HG03095 (cell line): ENCODE results near the gene ARHGAP24.

ENCODE experiments used
- ATAC-seq: cut with Tn5 transposase; IDR thresholded peaks from one replicate; pipeline ENCODE4 v1.9.1; 2021; ENCODE audit warnings: moderate library complexity; ENCODE audit not compliant: unreplicated experiment

The ARHGAP24 gene

DNA sequence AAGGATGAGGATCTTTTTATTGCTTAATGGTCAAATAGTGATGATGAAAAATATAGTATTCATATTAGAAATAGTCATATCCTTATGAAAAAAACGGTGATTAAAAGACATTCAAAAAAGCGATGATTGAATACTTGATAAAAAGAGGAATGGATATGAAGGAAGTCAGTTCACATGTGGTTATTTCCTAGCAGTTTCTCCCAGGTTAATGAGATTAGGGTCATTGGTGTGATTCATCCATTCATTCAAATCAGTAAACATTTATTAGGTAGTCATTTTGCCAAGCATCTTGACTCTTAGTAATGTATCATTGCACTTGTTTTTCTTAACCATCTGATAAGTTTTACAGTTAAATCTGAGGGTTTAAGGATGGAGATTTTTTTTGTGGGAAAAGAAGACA, 294.1 kb downstream of the ARHGAP24 start:
- no peak for ATAC-seq

DNA sequence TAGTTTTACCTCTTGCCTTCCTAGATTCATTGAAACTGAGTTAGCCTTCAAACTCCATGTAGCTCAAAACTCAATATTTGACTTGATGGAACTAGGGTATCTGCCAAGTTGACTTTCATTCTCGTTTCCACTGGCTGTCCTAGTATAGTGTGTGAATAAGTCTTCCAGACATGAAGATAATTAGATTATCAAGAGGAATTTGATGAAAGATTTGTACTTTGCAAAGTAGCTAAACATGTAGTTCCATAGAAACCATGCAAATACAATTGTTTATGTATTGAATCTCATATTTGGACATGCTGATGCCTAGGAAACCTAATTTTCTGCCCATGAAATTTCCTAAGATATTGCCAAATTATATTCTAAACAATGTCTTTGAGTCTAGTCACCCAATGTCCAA, 297.5 kb downstream of the ARHGAP24 start:
- ATAC-seq: no peak

DNA sequence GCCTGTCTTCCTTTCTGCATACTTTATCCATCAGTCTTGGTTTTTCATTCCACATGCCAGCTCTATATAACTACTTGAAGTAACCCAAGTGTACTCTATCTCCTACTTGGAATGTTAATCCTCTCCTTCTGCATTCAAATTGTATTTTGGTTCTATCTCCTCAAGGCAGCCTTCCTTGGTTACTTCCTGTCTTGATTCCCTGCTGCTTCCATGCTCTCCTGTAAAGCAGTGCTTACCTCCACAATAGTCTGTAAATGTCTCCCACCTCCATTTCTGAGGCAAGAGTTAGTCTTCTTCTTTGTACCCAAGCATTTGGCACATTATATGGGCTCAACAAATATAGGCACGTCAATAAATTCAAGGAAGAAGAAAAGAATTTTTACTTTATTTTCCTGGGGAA, 298.4 kb downstream of the ARHGAP24 start:
- no peak for ATAC-seq

DNA sequence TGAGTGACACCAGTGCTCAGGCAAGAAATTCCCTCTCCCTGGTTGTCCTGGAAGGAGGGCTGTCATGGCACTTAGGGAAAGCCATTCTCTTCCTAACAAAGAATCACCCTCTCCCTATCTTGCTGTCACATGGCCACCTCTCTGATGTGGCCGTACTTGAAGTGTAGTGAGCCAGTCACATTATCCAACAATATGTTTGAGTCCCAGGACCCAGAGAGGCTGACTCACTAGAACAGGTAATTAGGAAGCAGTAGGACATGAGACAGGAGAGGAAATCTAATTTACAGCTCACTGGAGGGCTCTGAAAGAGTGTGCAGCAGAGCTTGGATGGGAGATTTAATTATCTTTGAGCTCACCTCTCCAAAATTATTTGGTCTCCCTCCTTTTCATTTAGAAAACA, 299.1 kb downstream of the ARHGAP24 start:
- no peak for ATAC-seq

DNA sequence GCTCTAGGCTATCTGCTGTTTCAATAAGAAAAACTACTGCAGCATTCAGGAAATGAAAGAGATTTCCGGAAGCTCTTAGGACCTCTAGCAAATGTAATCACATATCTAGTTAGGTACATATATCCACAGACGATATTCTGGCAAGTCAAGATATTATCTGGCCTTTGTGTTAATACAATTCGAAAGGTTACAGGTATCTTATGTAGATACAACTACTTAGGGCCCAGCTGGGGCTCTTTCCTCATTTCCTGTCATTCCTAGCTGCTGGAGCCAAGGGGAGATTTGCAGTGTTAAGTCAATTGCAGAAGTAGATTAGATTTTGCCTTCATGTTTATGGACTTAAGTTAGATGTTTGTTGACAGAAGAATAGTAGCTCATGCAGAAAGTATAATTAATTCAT, 299.5 kb downstream of the ARHGAP24 start:
- ATAC-seq: no peak

DNA sequence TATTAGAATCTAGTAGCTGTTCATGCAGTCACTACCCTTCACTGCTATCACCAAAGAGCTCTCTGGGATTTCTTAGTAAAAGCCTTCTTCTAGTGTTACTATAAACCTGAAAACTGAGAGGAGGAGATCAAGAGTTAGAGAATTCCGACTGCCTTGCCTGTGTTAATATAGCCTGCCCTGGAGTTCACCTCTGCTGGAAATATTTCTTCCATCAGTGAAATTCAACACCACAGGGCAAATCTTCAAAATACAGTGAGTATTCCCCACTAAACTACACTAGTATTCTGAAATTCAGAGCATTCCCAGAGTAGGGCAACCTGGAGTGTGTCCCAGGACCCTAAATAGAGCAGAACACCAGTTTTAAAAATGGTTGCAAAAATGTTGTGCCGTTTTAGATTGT, 301.1 kb downstream of the ARHGAP24 start:
- no peak for ATAC-seq

DNA sequence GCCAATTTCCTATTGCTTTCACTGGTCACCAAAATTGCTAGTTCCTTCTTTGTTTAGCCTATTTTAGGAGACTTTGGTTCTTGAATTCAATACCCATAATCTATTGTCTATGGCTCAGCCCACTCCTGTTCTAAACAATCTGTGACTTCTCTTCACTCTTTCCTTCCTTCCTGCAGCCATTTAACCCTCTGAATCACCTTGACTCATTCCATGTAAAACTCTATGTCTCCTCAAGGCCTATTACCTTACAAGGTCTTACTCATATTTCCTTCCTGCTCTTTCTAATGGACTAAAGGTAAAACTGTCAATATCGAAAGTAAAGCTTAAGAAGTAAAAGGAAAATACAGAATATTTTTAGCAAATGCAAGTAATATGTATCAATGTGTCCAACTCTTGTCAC, 301.6 kb downstream of the ARHGAP24 start:
- ATAC-seq: no peak

DNA sequence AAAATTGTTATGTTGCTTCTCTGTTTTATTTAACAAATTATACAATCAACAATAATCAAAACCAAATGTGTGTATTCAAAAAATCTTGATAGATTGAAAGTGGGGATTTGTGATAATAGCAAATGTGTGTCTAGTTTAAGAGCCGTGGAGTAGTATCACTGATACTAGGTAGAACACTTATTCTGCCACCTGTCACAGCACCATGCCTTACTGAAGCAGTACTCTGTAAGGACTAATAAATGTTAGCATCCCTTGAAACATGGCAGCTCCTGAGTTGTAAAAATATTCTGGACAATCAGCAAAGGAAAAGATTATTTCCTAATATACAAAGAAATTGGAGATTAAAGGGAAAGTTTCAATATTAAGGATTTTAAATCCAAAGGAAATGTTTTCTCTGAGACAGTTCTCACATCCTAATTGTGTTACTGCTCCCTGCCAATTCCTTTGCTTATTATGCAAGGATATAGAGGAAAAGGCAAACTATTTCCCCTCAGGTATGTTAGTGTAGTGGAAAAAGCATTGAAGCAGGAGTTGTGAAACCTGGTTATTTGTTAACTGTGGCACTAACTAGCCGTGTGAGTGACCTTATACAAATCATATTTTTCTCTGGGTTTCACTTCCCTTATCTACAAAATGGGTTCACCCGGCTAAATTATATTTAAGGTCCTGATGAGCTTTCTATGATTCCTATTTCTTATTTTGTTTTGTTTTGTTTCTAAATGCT, 303.1 kb downstream of the ARHGAP24 start:
- peak; percentile 78 for ATAC-seq

DNA sequence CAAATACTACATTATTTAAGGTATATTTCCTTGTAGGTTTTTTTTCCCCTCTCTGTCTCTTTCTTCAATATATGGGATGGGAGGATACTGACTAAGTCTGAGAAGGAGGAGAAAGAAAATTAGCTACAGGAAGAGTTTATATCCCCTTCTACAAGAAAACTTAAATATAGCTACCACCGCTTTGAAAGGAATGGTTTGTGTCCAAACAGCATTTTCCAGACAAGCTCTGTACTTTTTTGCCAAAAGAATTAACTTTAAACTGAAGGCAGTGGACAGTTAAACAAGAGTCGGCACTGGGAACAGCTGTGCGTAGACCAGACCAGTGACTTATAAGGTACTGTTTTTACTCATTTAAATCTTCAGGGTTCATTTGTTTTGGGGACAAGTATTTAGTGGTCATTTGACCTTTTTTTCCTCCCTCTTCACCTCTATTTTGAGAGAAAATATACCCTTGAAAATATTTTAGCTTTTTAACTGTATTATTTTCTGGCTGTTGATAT, 303.7 kb downstream of the ARHGAP24 start:
- ATAC-seq: peak; percentile 79

DNA sequence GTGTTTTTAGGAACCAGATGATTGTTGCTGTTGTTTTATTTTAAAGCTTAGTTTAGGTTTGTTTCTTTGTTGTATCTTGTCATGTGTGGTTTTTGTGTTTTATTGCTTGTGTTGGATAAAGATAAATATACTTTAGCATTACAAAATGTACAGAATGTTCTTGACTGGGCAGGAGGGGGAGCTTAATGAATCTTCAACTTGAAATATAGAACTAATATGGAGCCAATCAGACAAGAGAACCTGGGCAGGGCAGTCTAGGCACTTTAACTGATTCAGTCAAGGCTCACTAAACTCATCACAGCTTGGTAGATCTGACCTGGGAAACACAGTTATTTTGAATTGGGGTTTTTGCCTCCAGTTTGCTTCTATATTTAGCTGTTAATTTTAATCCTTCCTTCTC, 304.2 kb downstream of the ARHGAP24 start:
- peak; percentile 31 for ATAC-seq

DNA sequence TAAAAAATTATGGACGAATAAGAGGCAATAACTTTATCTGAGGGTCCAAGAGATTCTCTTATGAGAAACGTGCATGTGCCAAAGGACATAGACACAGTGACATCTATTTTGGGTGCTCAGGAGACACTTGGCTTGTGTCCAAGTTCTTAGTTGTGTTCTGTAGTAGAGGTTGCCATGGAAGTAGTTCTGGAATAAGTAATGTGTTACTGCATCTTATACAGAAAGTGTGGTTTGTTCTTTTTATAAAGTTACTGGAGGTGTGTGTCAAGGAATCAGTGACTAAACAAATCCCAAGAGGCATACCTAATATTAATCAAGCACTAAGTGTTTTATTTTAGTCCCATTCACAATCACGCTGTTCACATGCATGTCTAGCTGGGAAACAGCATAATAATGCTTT, 305.7 kb downstream of the ARHGAP24 start:
- peak; percentile 29 for ATAC-seq

DNA sequence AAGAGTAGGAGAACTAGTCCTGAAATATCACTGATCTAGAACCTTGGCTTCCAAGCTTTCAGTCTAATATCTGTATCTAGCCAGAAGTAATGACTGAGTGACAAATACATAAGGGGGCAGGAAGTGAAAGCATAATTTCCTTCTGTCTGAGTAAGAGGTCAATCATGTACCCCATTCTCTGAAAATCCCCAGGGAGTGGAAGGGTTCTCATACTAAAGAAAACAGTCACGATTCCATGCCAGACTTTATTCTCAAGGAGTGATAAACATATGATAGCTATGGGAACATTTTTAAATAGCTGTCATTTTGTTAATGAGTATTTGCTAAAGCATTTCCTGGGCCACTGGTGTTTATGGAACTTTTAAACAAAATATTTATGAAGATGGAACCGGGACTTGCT, 308.5 kb downstream of the ARHGAP24 start:
- no peak for ATAC-seq

DNA sequence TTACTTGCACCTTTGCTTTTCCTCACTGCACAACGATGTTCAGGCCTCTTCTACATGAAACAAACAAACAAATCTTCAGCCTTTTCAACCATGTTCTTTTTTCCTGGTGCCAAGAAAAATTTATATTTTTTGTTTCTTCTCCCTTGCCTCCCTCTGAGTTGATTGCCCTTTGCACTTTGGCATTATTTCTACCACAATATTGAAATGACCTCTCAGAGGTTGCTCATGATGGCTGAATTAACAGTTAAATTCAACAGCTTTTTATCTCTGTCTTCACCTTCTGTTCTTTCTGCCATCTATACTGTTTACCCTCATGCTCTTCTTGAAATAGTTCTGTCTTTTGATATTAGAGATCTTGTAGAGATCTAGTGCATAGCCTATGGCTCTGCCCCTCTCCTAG, 308.9 kb downstream of the ARHGAP24 start:
- ATAC-seq: no peak

DNA sequence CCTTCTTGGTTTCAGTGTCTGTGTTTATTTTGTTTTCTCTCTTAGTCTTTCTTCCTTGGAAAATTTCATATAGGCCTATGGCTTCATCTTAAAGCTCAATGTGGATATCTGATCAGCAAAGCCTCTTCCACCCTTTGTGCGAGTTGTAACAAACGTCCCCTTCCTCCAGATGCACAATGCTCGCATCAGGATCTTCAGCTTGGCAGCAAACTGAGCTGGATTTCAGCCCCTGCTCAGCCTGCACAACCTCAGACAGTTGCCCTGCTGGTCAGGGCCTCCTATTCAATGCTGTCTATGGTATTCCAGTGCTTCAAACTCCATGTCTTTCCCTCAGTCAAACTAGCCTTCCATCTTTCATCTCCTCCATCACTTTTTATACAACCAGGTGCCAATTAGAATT, 309.4 kb downstream of the ARHGAP24 start:
- no peak for ATAC-seq

DNA sequence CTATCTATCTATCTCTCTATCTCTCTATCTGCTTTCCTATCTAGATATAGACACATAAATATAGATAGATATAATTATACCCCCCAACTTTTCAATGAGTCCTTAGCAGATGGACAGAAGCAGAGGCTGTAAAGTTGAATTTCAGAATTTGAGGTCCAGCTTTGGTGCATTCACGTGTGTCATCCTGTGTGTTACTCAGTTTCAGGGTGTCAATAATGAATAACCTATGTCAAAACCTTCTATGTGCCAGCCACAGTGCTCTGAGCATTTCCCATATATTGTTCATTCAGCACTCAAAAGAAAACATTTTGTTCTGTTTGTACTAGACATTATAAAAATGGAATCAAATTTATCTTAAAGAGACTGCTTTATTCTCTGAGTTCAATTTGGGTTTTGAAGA, 310.0 kb downstream of the ARHGAP24 start:
- no peak for ATAC-seq

DNA sequence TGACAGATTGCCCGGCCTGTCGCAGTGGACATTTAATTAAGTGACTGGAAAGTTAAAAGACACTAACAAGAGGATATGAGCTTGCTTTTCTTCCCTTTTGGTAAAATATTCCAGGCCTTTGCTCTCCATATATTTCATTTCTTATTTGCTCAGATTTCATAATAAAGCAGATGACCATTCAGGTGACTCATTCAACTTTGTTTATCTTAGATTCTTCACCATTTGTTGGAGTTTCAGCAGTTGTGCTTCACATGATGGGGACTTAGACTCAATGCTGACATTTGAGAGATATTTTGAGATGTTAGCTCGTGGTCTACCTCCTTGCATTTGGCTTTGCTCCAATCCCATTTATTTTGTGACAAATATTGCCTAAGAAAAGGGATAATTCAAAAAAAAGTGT, 312.2 kb downstream of the ARHGAP24 start:
- ATAC-seq: no peak

DNA sequence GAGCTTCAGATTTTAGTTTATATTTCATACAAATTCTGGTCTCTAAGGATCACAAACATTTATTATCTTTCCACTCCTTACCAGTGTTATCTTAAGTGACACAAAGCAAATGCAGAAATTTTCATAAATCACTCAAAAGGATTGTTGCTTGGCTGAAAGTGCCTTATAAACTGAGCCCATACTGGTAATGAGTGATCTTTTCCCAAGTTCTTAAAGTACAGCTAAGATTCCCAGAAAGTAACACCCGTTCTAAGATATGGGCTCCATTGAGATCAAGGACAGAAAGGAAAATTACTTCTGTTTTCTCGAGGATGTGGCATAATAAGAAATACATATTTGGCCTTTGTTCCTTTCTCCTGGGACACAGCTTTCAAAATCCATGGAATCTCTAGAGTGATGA, 313.7 kb downstream of the ARHGAP24 start:
- no peak for ATAC-seq

DNA sequence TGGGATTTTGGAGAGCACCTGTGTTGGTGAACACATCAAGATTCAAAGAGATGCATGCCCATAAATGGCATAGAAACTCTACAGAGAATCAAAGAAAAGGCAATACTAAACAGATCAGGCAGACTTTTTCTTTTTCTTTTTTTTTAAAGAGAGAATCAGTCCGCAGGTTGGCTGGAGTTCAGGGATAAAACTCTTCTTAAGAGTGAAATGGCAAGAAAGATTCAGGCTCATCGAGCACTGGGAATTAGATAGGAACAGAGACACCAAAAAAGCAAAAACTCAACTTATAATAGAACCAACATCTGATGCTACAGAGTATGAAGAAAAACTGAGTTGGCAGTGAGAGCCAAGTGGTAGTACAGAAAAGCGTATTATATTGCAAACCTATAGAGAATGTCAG, 314.3 kb downstream of the ARHGAP24 start:
- ATAC-seq: no peak

DNA sequence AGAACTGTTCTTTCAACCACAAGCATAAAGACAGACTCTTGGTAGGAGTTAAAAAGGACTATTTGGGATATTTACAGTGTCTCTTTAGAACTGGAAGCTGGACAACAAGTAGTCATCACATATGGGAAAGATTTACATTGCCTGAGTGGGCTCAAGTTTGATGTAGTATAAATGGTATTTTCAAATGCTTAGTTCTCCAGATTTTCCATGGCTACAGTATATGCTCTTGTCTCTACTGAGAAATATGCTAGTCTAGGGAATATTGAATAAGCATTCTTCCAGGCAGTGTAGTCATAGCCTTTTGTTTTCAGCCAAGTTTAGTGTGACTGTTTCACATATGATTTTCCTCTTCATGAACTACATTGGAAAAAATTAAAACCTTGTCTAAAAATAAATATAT, 315.6 kb downstream of the ARHGAP24 start:
- no peak for ATAC-seq

DNA sequence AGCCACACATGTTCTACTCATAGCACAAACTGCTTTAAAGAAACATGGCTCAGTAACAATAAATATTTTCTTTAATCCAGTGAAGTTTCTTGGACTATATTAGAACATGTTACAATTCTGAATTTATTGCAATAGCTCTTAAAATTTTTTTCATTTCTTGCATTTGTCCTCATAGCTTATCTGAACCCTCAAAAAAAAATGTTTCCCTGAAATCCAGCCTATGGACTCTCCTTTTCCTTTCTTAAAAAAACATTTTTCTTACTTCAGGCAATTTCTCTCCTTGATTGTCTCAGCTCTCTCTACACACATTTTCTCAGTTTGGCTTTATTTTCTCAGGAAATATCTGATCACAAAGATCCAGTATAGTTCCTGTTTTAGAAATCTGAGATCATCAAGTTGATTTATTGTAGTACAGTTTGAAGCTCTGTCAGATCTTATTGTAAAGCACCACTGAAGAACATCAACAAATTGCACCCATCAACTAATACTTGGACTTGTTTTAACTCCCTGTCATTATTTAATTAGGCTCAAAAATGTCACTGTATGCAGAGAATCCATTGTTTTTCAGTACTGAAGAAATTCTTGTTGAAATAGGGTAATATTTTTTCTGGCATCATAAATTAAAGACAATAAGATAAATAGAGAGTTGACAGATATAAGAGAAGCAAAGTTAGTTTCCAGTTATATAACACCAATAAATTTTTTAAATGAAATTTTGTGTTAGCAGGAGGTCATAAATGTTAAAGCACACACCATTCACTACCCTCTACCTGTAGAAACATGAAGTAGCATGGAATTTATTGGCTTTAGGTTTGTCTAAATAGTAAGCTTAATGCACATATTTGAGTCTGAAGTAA, 317.7 kb downstream of the ARHGAP24 start:
- no peak for ATAC-seq

DNA sequence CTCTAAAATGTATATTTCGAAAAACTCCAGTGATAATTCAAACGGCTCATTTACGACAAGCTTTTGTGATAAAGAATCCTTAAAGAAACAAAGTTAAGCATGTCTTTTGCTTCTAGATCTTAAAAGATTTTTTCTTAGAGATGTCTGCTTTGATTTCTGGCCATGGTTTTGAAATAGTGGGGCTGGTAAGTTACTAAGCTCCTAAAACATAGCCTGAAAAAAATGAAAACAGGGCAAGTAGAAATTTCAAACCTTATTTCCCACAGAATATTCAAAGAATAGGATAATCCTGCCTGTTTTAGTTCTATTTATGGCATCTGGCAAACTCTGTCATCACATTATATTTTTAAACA, 318.3 kb downstream of the ARHGAP24 start:
- ATAC-seq: no peak

DNA sequence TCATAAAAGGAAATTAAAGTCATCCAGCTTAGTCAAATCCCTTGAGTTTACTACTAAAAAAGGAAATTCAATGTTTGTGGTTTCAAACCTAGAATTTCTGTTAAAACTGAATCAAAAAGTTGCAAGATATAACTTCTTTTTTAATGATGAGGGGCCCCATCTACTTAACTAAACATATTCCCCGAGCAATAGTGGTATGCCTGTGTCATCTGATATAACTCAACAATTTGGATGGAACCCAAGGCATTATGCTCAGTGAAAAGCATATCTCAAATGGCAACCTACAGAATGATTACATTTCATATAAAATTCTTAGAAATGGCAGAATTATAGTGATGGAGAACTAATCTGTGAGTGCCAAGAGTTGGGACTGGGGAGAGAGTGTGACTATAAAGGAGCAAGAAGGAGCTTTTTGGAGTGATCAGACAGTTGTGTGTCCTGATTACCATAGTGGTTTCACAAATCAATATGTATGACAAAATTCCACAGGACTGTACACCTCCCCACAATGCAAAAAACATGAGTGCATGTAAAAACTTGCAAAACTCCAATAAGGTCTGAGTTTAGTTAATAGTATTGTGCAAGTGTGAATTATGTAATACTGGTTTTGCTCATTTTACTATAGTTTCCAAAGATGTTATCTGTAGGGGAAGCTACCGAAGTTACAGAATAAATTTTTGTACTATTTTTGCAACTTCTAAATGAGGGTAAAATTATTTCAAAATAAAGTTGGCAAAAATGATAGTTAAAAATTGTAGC, 323.2 kb downstream of the ARHGAP24 start:
- no peak for ATAC-seq
